Kidney (tissue), 14 donors: ENCODE measurements around the gene MAPKAPK2. TPM values are rescaled to one million over a fixed set of nuclear protein-coding genes. Genes with fewer than 3 reads are reported as not detected.

ENCODE experiments used
- DNase-seq, 5 donors: peaks; one replicate each; pipeline ENCODE4 v3.0.0-alpha.2; 2013 to 2020
- FAIRE-seq: peaks from 2 replicates; lab custom pipeline; 2012; peaks lifted over from hg19 to GRCh38; lab: Jason Lieb, UNC
- H3K27ac ChIP-seq, 2 donors: one replicate each; pipeline ENCODE4 v1.7.0; 2013; ENCODE audit warnings: low read depth in 2 of 2, low read length in 2 of 2, inconsistent platforms in 1 of 2
- H3K27me3 ChIP-seq: one replicate; pipeline ENCODE4 v1.7.1; 2013; ENCODE audit warnings: low read length, inconsistent platforms; ENCODE audit not compliant: control insufficient read depth, insufficient read depth
- H3K36me3 ChIP-seq, 3 donors: one replicate each; pipeline versions ENCODE4 v1.7.0 to v1.7.1; 2013; ENCODE audit warnings: low read length in 3 of 3, control low read depth in 1 of 3, inconsistent platforms in 1 of 3; ENCODE audit not compliant: insufficient read depth in 3 of 3, control insufficient read depth in 2 of 3
- H3K4me1 ChIP-seq, 3 donors: one replicate each; pipeline versions ENCODE4 v1.7.0 to v1.7.1; 2013; ENCODE audit warnings: low read length in 3 of 3, inconsistent platforms in 1 of 3, low read depth in 1 of 3; ENCODE audit not compliant: control insufficient read depth in 2 of 3, insufficient read depth in 2 of 3
- H3K4me3 ChIP-seq, 3 donors: one replicate each; pipeline versions ENCODE4 v1.7.0 to v1.8.1; 2013; ENCODE audit warnings: low read length in 3 of 3, control low read depth in 1 of 3, inconsistent platforms in 1 of 3
- H3K9ac ChIP-seq, 3 donors: one replicate each; pipeline versions ENCODE4 v1.7.0 to v1.7.1; 2013; ENCODE audit warnings: low read length in 3 of 3, control low read depth in 1 of 3, inconsistent platforms in 1 of 3
- H3K9me3 ChIP-seq, 3 donors: one replicate each; pipeline versions ENCODE4 v1.7.0 to v1.7.1; 2013; ENCODE audit warnings: low read length in 3 of 3, control low read depth in 1 of 3, inconsistent platforms in 1 of 3; ENCODE audit not compliant: control insufficient read depth in 2 of 3, insufficient read depth in 1 of 3
- intact Hi-C: fragments of 100-400 bp; cut with DNase I; formaldehyde crosslinking; loops from one replicate; pipeline ENCODE4 v1.11.1; 2022
- polyA plus RNA-seq: library from polyadenylated mRNA; stranded (reverse); fragments of 350-450 nt; fragmentation: Illumina TruSeq; extraction: RNeasy Lipid Tissue Mini Kit (QIAGEN cat#74804); gene quantifications from one replicate; pipeline ENCODE4 v1.2.3, GENCODE V29; 2014; ENCODE audit warnings: low read depth, low replicate concordance; ENCODE audit not compliant: insufficient read depth
- total RNA-seq: library from RNA; stranded (reverse); fragmentation: NEBNext Ultra II Directional; extraction: Animal tissue kit (Norgen Biotek cat#: 25700); gene quantifications from one replicate; pipeline ENCODE4 v1.2.1, GENCODE V29; 2021
- TF ChIP-seq, protein P1 (sequence below): IDR thresholded peaks from 3 replicates; pipeline ENCODE4 v1.5.1; 2012; ENCODE audit warnings: mild to moderate bottlenecking, moderate library complexity, borderline replicate concordance; ENCODE audit not compliant: insufficient read depth; ENCODE audit errors: extremely low read depth
- donor health status: control.
- donor health status: control.
- donor health status: control.
- donor health status: control.
- donor health status: control.
- donor health status: DM: yes; HTN: yes; CAD: no.
- donor health status: Normal renal cell carcinoma (clear cell type).

The MAPKAPK2 gene
- total and polyA plus RNA-seq, 2 donors from 2014 or later: 84.5 to 113 TPM

GRCh38 chr1:206649261-206649921, 35.3 kb upstream of the MAPKAPK2 start:
- TF ChIP-seq, protein P1, sequence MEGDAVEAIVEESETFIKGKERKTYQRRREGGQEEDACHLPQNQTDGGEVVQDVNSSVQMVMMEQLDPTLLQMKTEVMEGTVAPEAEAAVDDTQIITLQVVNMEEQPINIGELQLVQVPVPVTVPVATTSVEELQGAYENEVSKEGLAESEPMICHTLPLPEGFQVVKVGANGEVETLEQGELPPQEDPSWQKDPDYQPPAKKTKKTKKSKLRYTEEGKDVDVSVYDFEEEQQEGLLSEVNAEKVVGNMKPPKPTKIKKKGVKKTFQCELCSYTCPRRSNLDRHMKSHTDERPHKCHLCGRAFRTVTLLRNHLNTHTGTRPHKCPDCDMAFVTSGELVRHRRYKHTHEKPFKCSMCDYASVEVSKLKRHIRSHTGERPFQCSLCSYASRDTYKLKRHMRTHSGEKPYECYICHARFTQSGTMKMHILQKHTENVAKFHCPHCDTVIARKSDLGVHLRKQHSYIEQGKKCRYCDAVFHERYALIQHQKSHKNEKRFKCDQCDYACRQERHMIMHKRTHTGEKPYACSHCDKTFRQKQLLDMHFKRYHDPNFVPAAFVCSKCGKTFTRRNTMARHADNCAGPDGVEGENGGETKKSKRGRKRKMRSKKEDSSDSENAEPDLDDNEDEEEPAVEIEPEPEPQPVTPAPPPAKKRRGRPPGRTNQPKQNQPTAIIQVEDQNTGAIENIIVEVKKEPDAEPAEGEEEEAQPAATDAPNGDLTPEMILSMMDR: no peak
- Histone ChIP-seq H3K36me3 (peaks cover 0 to 14% (median 3%) of the 10 kb centered on the region in 3 donors), H3K27ac (no peak overlapping the region), H3K9me3 (no peaks in the 10 kb centered on the region), H3K4me1 (no peaks in the 10 kb centered on the region), H3K9ac (no peak overlapping the region), H3K4me3 (no peak overlapping the region), H3K27me3 (no peaks in the 10 kb centered on the region)
- no peak for DNase-seq
- intact Hi-C loops: no loop called here
- no peak for FAIRE-seq

DNA sequence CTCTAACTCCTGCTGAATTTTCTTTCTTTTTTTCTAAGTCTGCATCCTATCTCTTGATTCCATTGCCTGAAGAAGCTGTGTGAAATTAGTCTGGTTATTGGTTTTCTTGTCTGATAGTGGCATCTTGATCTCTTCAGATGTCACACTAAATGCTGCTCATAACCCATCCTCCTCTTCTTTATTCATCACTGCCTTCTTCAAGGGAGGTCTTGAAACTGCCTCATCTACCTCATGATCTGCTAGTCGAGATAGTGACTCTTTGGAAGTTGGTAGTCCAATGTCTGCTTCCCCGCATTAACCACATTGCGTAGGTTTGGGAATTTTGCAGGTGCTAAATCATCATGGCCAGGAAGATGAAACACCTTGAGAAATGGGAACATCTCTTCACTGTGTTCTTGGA, 33.7 kb upstream of the MAPKAPK2 start:
- FAIRE-seq (no peak), DNase-seq (no peak)
- Histone ChIP-seq H3K27me3 (no peaks in the 10 kb centered on the region), H3K4me3 (no peak overlapping the region), H3K9me3 (no peaks in the 10 kb centered on the region), H3K36me3 (peaks cover 0 to 14% (median 3%) of the 10 kb centered on the region in 3 donors), H3K27ac (no peak overlapping the region), H3K9ac (no peak overlapping the region), H3K4me1 (peaks cover 0 to 4% (median 0%) of the 10 kb centered on the region in 3 donors)
- intact Hi-C loops: no loop called here
- TF ChIP-seq, protein P1: no peak

GRCh38 chr1:206651958-206652890, 32.5 kb upstream of the MAPKAPK2 start:
- Histone ChIP-seq H3K36me3 (peaks cover 0 to 13% (median 3%) of the 10 kb centered on the region in 3 donors), H3K9ac (no peak overlapping the region), H3K4me1 (peaks cover 0 to 4% (median 0%) of the 10 kb centered on the region in 3 donors), H3K9me3 (no peaks in the 10 kb centered on the region), H3K27me3 (no peaks in the 10 kb centered on the region), H3K27ac (no peak overlapping the region), H3K4me3 (no peak overlapping the region)
- intact Hi-C loops: no loop called here
- DNase-seq (no peak), FAIRE-seq (no peak)
- TF ChIP-seq, protein P1: no peak
